ENCODE data around the gene EGLN2. TPM values are rescaled to one million over a fixed set of nuclear protein-coding genes. Genes with fewer than 3 reads are reported as not detected.
"Not testable (repeated sequence)": the region's sequence is repeated elsewhere in the genome, so short reads cannot be mapped to it uniquely, and the experiment has no call there.

The EGLN2 gene
- total RNA-seq, 1 donor from 2014 or later: 65.5 TPM

GRCh38 chr19:40774916-40775631, 23.9 kb upstream of the EGLN2 start, which contains the start of gene MIA:
MIA (plus strand) TSS chr19:40775521; CDS start chr19:40775543, 22 bp downstream.
- ATAC-seq (no peak), DNase-seq (no peak)
- intact Hi-C loops (cut with micrococcal nuclease): no loop called here

GRCh38 chr19:40775632-40776022, 23.4 kb upstream of the EGLN2 start:
- intact Hi-C loops (cut with micrococcal nuclease): no loop called here
- DNase-seq (no peak), ATAC-seq (no peak)

- DNase-seq (no peak), ATAC-seq (no peak)
- intact Hi-C loops (cut with micrococcal nuclease): no loop called here
Observed at GRCh38 chr19:40776364-40776763, 22.6 kb upstream of the EGLN2 start.

GRCh38 chr19:40776932-40777644, 21.9 kb upstream of the EGLN2 start:
- peak; percentile 79 for DNase-seq
- intact Hi-C loops (cut with micrococcal nuclease): no loop called here
- peak; percentile 83 for ATAC-seq

GRCh38 chr19:40777645-40777936, 21.4 kb upstream of the EGLN2 start:
- ATAC-seq (no peak), DNase-seq (no peak)
- intact Hi-C loops (cut with micrococcal nuclease): no loop called here

- ATAC-seq (peak; percentile 96), DNase-seq (peak; percentile 100)
- intact Hi-C loops (cut with micrococcal nuclease): no loop called here
Observed at GRCh38 chr19:40777937-40778705, 20.9 kb upstream of the EGLN2 start, which contains the start of gene RAB4B. RAB4B (plus strand) TSS chr19:40778247; CDS start chr19:40778376, 129 bp downstream.

- intact Hi-C loops (cut with micrococcal nuclease): no loop called here
Observed at GRCh38 chr19:40778706-40779284, 20.2 kb upstream of the EGLN2 start.

GRCh38 chr19:40780582-40780981, 18.4 kb upstream of the EGLN2 start:
- intact Hi-C loops (cut with micrococcal nuclease): no loop called here
- ATAC-seq (no peak), DNase-seq (no peak)

More at GRCh38 chr19:40778706-40779284, 20.2 kb upstream of the EGLN2 start:
- ATAC-seq (no peak), DNase-seq (no peak)

- intact Hi-C loops (cut with micrococcal nuclease): no loop called here
- ATAC-seq (no peak), DNase-seq (no peak)
Observed at GRCh38 chr19:40781140-40781539, 17.9 kb upstream of the EGLN2 start.

GRCh38 chr19:40783711-40784110, 15.3 kb upstream of the EGLN2 start:
- ATAC-seq: no peak
- intact Hi-C loops (cut with micrococcal nuclease): no loop called here
- DNase-seq: no peak

- DNase-seq; intact Hi-C loops (cut with micrococcal nuclease); ATAC-seq: not testable (repeated sequence)
Observed at GRCh38 chr19:40784146-40784545, 14.8 kb upstream of the EGLN2 start.

- no peak for ATAC-seq
- no peak for DNase-seq
- intact Hi-C loops (cut with micrococcal nuclease): no loop called here
Observed at GRCh38 chr19:40785526-40785925, 13.5 kb upstream of the EGLN2 start.

GRCh38 chr19:40786060-40787037, 12.6 kb upstream of the EGLN2 start:
- ATAC-seq (no peak), DNase-seq (no peak)
- intact Hi-C loops (cut with micrococcal nuclease): no loop called here

GRCh38 chr19:40791349-40791748, 7.6 kb upstream of the EGLN2 start:
- DNase-seq: no peak
- intact Hi-C loops (cut with micrococcal nuclease): no loop called here
- no peak for ATAC-seq

GRCh38 chr19:40791996-40792395, 7.0 kb upstream of the EGLN2 start:
- no peak for DNase-seq
- no peak for ATAC-seq
- intact Hi-C loops (cut with micrococcal nuclease): no loop called here

- intact Hi-C loops (cut with micrococcal nuclease): no loop called here
- no peak for ATAC-seq
- DNase-seq: no peak
Observed at GRCh38 chr19:40797166-40797962, 1.6 kb upstream of the EGLN2 start.

- peak; percentile 79 for DNase-seq
- ATAC-seq: peak; percentile 46
- intact Hi-C loops (cut with micrococcal nuclease): no loop called here
Observed at GRCh38 chr19:40797963-40798682, 868 bp upstream of the EGLN2 start.

Measured in left ventricle myocardium superior (tissue), 1 donor.